Heart left ventricle (tissue), 16 donors: Measurements from ENCODE around the gene BMP10. TPM values are rescaled to one million over a fixed set of nuclear protein-coding genes. Genes with fewer than 3 reads are reported as not detected.
A peak's percentile ranks its signal among the peaks of the same experiment; 100 is the strongest.

Experiments used
- ATAC-seq, 4 donors: fragments of 200-7000 bp; cut with Tn5 transposase; one replicate each; pipeline ENCODE4 v1.9.1; 2020 to 2022; ENCODE audit warnings: moderate library complexity in 4 of 4, mild to moderate bottlenecking in 3 of 4, moderate number of reproducible peaks in 1 of 4
- DNase-seq, 5 donors: peaks; one replicate each; pipeline ENCODE4 v3.0.0-alpha.2; 2020
- H3K27ac ChIP-seq, 12 donors: fragments of 200-600 bp; sonication (generic) in 4 of 12; one replicate each; pipeline versions ENCODE4 v1.5.0 to v1.8.0; 2016 to 2022; ENCODE audit warnings: mild to moderate bottlenecking in 2 of 12
- H3K27me3 ChIP-seq, 9 donors: fragments of 200-600 bp; sonication (generic) in 2 of 9; one replicate each; pipeline versions ENCODE4 v1.5.1 to v1.8.0; 2016 to 2022; ENCODE audit warnings: mild to moderate bottlenecking in 3 of 9
- H3K36me3 ChIP-seq, 9 donors: fragments of 200-600 bp; sonication (generic) in 2 of 9; one replicate each; pipeline versions ENCODE4 v1.5.0 to v1.8.0; 2018 to 2022; ENCODE audit warnings: mild to moderate bottlenecking in 2 of 9
- H3K4me1 ChIP-seq, 12 donors: fragments of 200-600 bp; sonication (generic) in 4 of 12; one replicate each; pipeline versions ENCODE4 v1.5.0 to v1.8.0; 2016 to 2022; ENCODE audit warnings: mild to moderate bottlenecking in 3 of 12
- H3K4me3 ChIP-seq, 12 donors: fragments of 200-600 bp; sonication (generic) in 4 of 12; one replicate each; pipeline versions ENCODE4 v1.5.0 to v1.8.0; 2017 to 2022; ENCODE audit warnings: mild to moderate bottlenecking in 9 of 12, moderate library complexity in 4 of 12
- H3K9me3 ChIP-seq, 12 donors: fragments of 200-600 bp; sonication (generic) in 4 of 12; one replicate each; pipeline versions ENCODE4 v1.5.0 to v1.8.0; 2016 to 2022; ENCODE audit warnings: mild to moderate bottlenecking in 1 of 12
- CTCF ChIP-seq, 12 donors: fragments of 200-600 bp; sonication (generic) in 4 of 12; IDR thresholded peaks; one replicate each; pipeline versions ENCODE4 v1.5.0 to v1.8.0; 2018 to 2022; ENCODE audit warnings: antibody characterized with exemption in 12 of 12, mild to moderate bottlenecking in 5 of 12
- POLR2A ChIP-seq, 2 donors: fragments of 450-650 bp; IDR thresholded peaks; one replicate each; pipeline ENCODE4 v1.6.1; 2017; ENCODE audit warnings: antibody characterized with exemption in 2 of 2, mild to moderate bottlenecking in 2 of 2, moderate library complexity in 2 of 2
- WGBS, 4 donors: extraction: QIAGEN DNeasy Blood & Tissue Kit in 2 of 4; methylation state at CpG; one replicate each; pipeline versions ENCODE4 v1.1.5 to v1.1.7; 2013 to 2018; 5-methylcytosine and 5-hydroxymethylcytosine counted together
- intact Hi-C, 10 donors: fragments of 100-400 bp; cut with DNase I; formaldehyde crosslinking; loops; one replicate each; pipeline versions ENCODE4 v1.11.1 to v1.14.2; 2022
- polyA plus RNA-seq, 2 donors: library from polyadenylated mRNA; stranded (reverse); fragments of 200-250 nt; gene quantifications; one replicate each; pipeline ENCODE4 v1.2.3, GENCODE V29; 2013
- total RNA-seq, 9 donors: library from RNA; depleted of rRNA in 2 of 9; stranded (reverse); fragments of >200 nt in 2 of 9; fragmentation: NEBNext Ultra II Directional in 3 of 9; extraction: Animal tissue kit (Norgen Biotek cat#: 25700) in 3 of 9; gene quantifications; one replicate each; pipeline versions ENCODE4 v1.1.0 to v1.2.4, GENCODE V29; 2016 to 2023
- donor health status: ischemic (EF 13 %, LVEDD 7.1; RV severe dilation, severe dysfunction).
- donor health status: healthy with polysubstance abuse.
- donor health status: DM: no; HTN: yes; CAD: no.
- donor health status: DM: no; HTN: no; CAD: no.
- donor health status: ischemic (EF 25% LVEDD 6.9; RV normal size, moderate dysfunction).
- donor health status: ischemic (EF 25% LVEDD 5.7; RV mildly dilated, moderate dysfunction).
- donor health status: healthy.
- donor health status: DM: yes; HTN: yes; CAD: no.
- donor health status: ischemic (EF 35%, LVEDD 5.7; RV mildly dilated, moderate dysfunction).
- donor health status: nonischemic (EF 11% LVEDD 7.7; RV severe dilation, severe dysfunction).
- donor health status: DM: yes; HTN: yes; CAD: no.
- donor health status: PGD.
- donor health status: ischemic (EF 29% LVEDD 5.4; RV normal size, mild dysfunction).
- donor health status: nonischemic (EF 23%, LVEDD 6.1; RV moderate dilation, normal function).

The BMP10 gene
- total and polyA plus RNA-seq, 11 donors, result 0.15 to 5.9 (median 1.7) TPM; not detected in 7

- Histone ChIP-seq H3K27ac (no peak overlapping the region), H3K4me1 (peaks cover 0 to 7% (median 0%) of the 10 kb centered on the region in 12 donors), H3K27me3 (peaks cover 0 to 14% (median 0%) of the 10 kb centered on the region in 9 donors), H3K4me3 (no peak overlapping the region), H3K36me3 (no peaks in the 10 kb centered on the region), H3K9me3 (no peaks in the 10 kb centered on the region)
- 21 to 29% (median 25%) methylated on average over 12 of the region's 12 CpGs for WGBS, 4 donors
- TF ChIP-seq POLR2A (IDR thresholded peaks at IDR 0.05) (no peak), CTCF (IDR thresholded peaks at IDR 0.05) (no peak)
- peak in 1 of 4 donors; percentile 34 for ATAC-seq
- intact Hi-C loops, result no loop called here
- no peak for DNase-seq
Observed at GRCh38 chr2:68889500-68889899, 18.3 kb upstream of the BMP10 start.

GRCh38 chr2:68889021-68889420, 17.8 kb upstream of the BMP10 start:
- H3K27me3 ChIP-seq, result peaks cover 0 to 18% (median 0%) of the 10 kb centered on the region in 9 donors
- TF ChIP-seq CTCF (IDR thresholded peaks at IDR 0.05) (no peak), POLR2A (IDR thresholded peaks at IDR 0.05) (no peak)
- ATAC-seq, result no peak
- no peak for DNase-seq
- no peaks in the 10 kb centered on the region for H3K36me3 ChIP-seq
- H3K9me3 ChIP-seq, result no peaks in the 10 kb centered on the region
- 51 to 63% (median 57%) methylated on average over 1 of the region's 1 CpG for WGBS, 4 donors
- H3K4me1 ChIP-seq, result peaks cover 0 to 7% (median 0%) of the 10 kb centered on the region in 12 donors
- H3K4me3 ChIP-seq, result no peak overlapping the region
- intact Hi-C loops, result no loop called here
- H3K27ac ChIP-seq, result no peak overlapping the region

DNA sequence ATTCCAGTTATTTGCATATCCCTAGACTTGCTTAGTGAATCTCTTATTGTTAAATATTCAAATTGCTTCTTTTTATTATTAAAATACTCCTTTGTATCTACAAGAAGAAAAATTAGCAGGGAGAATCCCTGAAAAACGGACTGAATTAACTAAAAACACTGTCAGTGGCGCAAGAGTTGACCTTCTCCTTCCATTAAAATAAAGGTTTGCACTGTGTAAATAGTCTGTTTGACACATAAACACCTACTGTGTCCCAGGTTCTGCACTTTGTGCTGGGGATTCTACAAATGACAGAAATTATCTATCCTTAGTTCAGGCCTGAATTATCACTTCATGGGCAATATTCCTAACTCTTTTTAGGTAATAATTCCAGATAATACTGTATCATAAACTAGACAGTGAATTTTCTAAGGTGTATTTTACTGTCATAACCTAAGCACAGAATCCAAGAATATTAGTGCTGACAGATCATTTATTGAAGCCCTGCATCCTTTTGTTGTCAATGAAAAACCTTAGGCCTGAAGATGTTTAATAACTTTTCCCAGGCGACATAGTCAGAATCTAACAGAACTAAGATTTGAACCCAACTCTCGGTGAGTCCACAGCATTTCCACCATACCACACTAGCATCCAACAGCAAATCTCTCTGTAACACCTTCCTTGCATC, 17.0 kb upstream of the BMP10 start:
- H3K27ac ChIP-seq, result no peak overlapping the region
- peaks cover 0 to 7% (median 0%) of the 10 kb centered on the region in 12 donors for H3K4me1 ChIP-seq
- intact Hi-C loops, result no loop called here
- no peak for ATAC-seq
- TF ChIP-seq POLR2A (IDR thresholded peaks at IDR 0.05) (no peak), CTCF (IDR thresholded peaks at IDR 0.05) (no peak)
- no peak for DNase-seq
- H3K36me3 ChIP-seq, result no peaks in the 10 kb centered on the region
- 87 to 94% (median 91%) methylated on average over 4 of the region's 4 CpGs for WGBS, 4 donors
- no peak overlapping the region for H3K4me3 ChIP-seq
- H3K27me3 ChIP-seq, result peaks cover 0 to 24% (median 0%) of the 10 kb centered on the region in 9 donors
- H3K9me3 ChIP-seq, result no peaks in the 10 kb centered on the region

- no peak for DNase-seq
- no peaks in the 10 kb centered on the region for H3K9me3 ChIP-seq
- no peak for ATAC-seq
- H3K4me1 ChIP-seq, result peaks cover 0 to 7% (median 0%) of the 10 kb centered on the region in 12 donors
- H3K36me3 ChIP-seq, result no peaks in the 10 kb centered on the region
- no peak for TF ChIP-seq CTCF (IDR thresholded peaks at IDR 0.05)
- no peak for TF ChIP-seq POLR2A (IDR thresholded peaks at IDR 0.05)
- intact Hi-C loops, result no loop called here
- 76 to 83% (median 81%) methylated on average over 3 of the region's 3 CpGs for WGBS, 4 donors
- H3K27me3 ChIP-seq, result peaks cover 0 to 39% (median 2%) of the 10 kb centered on the region in 9 donors
- H3K4me3 ChIP-seq, result no peak overlapping the region
- H3K27ac ChIP-seq, result no peak overlapping the region
Observed at GRCh38 chr2:68885811-68886075, 14.5 kb upstream of the BMP10 start.
